ENCODE data around the gene PRPS1. TPM values are rescaled to one million over a fixed set of nuclear protein-coding genes. Genes with fewer than 3 reads are reported as not detected.

Gene PRPS1
- polyA plus RNA-seq, 1 donor from 2014 or later, result 60.8 TPM

- no peak overlapping the region for H3K4me3 ChIP-seq (ENCODE audit: low read length)
- H2AFZ ChIP-seq (ENCODE audit: low read depth, low read length), result no peak overlapping the region
- no peaks in the 10 kb centered on the region for H3K36me3 ChIP-seq (ENCODE audit: insufficient read depth, low read length)
- no peak overlapping the region for H3K4me2 ChIP-seq (ENCODE audit: low read length)
- H3K9me2 ChIP-seq (ENCODE audit: insufficient read depth, low read length), result no peaks in the 10 kb centered on the region
- H4K20me1 ChIP-seq (ENCODE audit: insufficient read depth), result no peaks in the 10 kb centered on the region
- no peak overlapping the region for H3K27ac ChIP-seq (ENCODE audit: low read length)
- H3K9me3 ChIP-seq (ENCODE audit: low read length), result no peaks in the 10 kb centered on the region
- no peaks in the 10 kb centered on the region for H3F3A ChIP-seq (ENCODE audit: insufficient read depth, low read length, poor library complexity, severe bottlenecking)
- H3K9ac ChIP-seq (ENCODE audit: low read length), result no peak overlapping the region
- H3K27me3 ChIP-seq (ENCODE audit: insufficient read depth, low read depth, low read length), result no peaks in the 10 kb centered on the region
- H3K79me2 ChIP-seq (replicated peaks; ENCODE audit: insufficient read depth, low read length), result peaks cover 6% of the 10 kb centered on the region
- TF ChIP-seq EP300 (conservative IDR thresholded peaks at IDR 0.05; ENCODE audit: poor library complexity, severe bottlenecking), result no peak
- no peak for TF ChIP-seq EZH2 (IDR thresholded peaks at IDR 0.05; ENCODE audit: borderline replicate concordance, insufficient read depth, low read length, poor library complexity, severe bottlenecking)
- TF ChIP-seq MXI1 (conservative IDR thresholded peaks at IDR 0.05; ENCODE audit: poor library complexity, severe bottlenecking), result no peak
- no peak for TF ChIP-seq REST (IDR thresholded peaks at IDR 0.05; ENCODE audit: borderline replicate concordance)
- TF ChIP-seq RAD21 (conservative IDR thresholded peaks at IDR 0.05), result no peak
- no peak for TF ChIP-seq POLR2AphosphoS5 (IDR thresholded peaks at IDR 0.05)
- no peak for TF ChIP-seq CTCF (IDR thresholded peaks at IDR 0.05; ENCODE audit: poor library complexity, severe bottlenecking)
- no peak for TF ChIP-seq TAF1 (IDR thresholded peaks at IDR 0.05; ENCODE audit: low read depth)
- TF ChIP-seq SMC3 (conservative IDR thresholded peaks at IDR 0.05; ENCODE audit: poor library complexity), result no peak
Observed at GRCh38 chrX:107624893-107625292, 3.4 kb upstream of the PRPS1 start.

GRCh38 chrX:107625739-107626138 is 2.6 kb upstream of the PRPS1 start:
- Histone ChIP-seq H3K36me3 (ENCODE audit: insufficient read depth, low read length) (no peaks in the 10 kb centered on the region), H3K9me3 (ENCODE audit: low read length) (no peaks in the 10 kb centered on the region), H4K20me1 (ENCODE audit: insufficient read depth) (no peaks in the 10 kb centered on the region), H3K79me2 (replicated peaks; ENCODE audit: insufficient read depth, low read length) (peaks cover 14% of the 10 kb centered on the region), H3K4me3 (ENCODE audit: low read length) (no peak overlapping the region), H3K27ac (ENCODE audit: low read length) (no peak overlapping the region), H3K9ac (ENCODE audit: low read length) (no peak overlapping the region), H3K4me2 (ENCODE audit: low read length) (no peak overlapping the region), H3K9me2 (ENCODE audit: insufficient read depth, low read length) (no peaks in the 10 kb centered on the region), H3F3A (ENCODE audit: insufficient read depth, low read length, poor library complexity, severe bottlenecking) (no peaks in the 10 kb centered on the region), H3K27me3 (ENCODE audit: insufficient read depth, low read depth, low read length) (no peaks in the 10 kb centered on the region), H2AFZ (ENCODE audit: low read depth, low read length) (no peak overlapping the region)
- TF ChIP-seq TAF1 (IDR thresholded peaks at IDR 0.05; ENCODE audit: low read depth) (no peak), REST (IDR thresholded peaks at IDR 0.05; ENCODE audit: borderline replicate concordance) (no peak), EZH2 (IDR thresholded peaks at IDR 0.05; ENCODE audit: borderline replicate concordance, insufficient read depth, low read length, poor library complexity, severe bottlenecking) (no peak), RAD21 (conservative IDR thresholded peaks at IDR 0.05) (no peak), SMC3 (conservative IDR thresholded peaks at IDR 0.05; ENCODE audit: poor library complexity) (no peak), POLR2AphosphoS5 (IDR thresholded peaks at IDR 0.05) (no peak), EP300 (conservative IDR thresholded peaks at IDR 0.05; ENCODE audit: poor library complexity, severe bottlenecking) (no peak), MXI1 (conservative IDR thresholded peaks at IDR 0.05; ENCODE audit: poor library complexity, severe bottlenecking) (no peak), CTCF (IDR thresholded peaks at IDR 0.05; ENCODE audit: poor library complexity, severe bottlenecking) (no peak)

Measured in neural cell (in vitro differentiated cells).